Stimulated activated CD8-positive, alpha-beta memory T cell treated with anti-CD3 and anti-CD28 coated beads, Interleukin-12 subunit alpha, Interleukin-12 subunit beta, amount 100 ng/mL, for 1 hour (primary cell): Measurements from ENCODE around the gene CA7.

Experiments
- DNase-seq: peaks from one replicate; pipeline ENCODE4 v3.0.0-alpha.2; 2020; ENCODE audit warnings: low read depth

The CA7 gene

GRCh38 chr16:66898933-66899309 lies 54.7 kb downstream of the CA7 start:
- no peak for DNase-seq

DNA sequence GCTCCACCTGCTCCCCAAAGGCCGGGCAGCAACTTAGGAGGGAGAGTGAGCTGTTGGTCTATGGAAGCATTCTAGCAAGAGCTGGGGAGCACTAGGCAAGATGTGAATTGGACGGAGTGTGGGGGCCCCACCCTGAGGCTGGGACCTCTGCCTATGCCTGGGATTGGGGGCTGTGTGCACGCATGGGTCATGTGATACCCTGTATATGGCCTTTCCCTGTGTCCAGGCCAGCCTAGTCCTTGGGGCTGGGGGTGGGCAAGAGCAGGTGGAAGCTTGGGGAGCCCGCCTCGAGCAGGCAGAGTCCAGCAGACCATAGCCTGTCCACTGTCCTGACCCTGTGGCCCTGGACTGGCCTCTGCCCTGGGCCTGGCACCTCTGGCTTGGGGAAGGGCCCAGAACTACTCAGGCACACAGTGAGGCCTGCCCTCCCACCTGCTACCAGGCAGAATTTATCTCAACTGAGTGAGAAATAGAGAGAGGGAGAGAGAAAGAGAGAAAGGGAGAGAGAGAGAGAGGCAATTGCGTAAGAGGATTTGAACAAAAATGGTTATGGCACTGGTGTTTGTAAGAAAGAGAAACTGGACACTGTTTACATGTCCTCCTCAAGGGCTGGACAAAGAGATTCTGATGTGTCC lies 55.2 kb downstream of the CA7 start:
- no peak for DNase-seq

DNA sequence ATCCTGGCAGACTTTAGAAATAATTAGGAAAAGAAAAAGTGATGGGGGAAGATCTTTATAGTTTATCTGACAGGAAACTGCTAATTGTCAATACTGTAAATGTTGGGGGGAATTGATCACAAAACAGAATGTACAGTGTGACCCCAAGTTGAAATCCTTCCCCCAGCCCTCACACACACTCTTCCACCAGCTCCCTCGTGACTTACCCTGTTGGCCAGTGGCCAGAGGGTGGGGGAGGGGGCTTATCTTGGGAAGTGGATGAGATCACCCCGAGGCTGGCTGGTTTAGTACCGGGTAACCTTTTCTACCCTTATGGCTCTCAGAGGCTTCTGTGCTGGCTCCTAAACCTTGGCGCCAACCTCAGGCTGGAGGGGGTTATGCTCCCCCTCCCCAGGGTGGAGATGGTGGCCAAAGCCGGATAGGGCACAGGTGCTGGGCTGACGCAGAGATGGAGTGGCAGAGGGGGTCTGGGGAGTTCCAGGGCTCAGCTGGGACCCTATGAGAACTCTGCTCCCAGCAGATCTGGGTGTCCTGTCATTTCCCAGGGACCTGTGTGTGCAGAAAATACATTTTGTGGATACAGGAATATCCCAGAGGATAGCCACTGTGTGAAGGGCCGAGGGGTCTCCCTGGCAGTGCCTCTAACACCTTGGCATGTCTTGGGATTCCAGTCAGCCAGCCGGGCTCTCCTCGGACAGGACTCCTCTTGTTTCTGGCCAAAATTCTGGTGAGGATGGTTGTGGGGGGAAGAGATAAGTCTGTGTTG lies 55.9 kb downstream of the CA7 start:
- DNase-seq = no peak

GRCh38 chr16:66900721-66901441 lies 56.7 kb downstream of the CA7 start:
- no peak for DNase-seq

DNA sequence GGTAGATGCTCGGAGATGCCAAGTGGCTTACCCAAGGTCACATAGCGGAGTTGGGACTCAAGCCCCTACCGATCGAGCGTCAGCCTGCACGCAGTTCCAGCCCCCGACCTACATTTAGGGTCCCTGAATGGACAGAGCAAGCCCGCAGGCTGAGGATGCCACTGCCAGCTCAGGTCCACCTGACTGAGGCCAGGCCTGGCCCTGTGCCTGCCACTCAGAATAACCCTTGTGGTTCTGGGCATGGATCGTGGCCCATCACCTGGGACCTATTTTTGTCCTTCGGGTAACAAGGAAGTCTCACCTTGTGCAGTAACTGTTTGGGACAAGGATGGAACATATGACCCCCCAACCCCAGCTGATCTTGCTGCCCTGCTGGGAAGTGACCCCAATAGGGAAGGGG lies 57.4 kb downstream of the CA7 start:
- no peak for DNase-seq

DNA sequence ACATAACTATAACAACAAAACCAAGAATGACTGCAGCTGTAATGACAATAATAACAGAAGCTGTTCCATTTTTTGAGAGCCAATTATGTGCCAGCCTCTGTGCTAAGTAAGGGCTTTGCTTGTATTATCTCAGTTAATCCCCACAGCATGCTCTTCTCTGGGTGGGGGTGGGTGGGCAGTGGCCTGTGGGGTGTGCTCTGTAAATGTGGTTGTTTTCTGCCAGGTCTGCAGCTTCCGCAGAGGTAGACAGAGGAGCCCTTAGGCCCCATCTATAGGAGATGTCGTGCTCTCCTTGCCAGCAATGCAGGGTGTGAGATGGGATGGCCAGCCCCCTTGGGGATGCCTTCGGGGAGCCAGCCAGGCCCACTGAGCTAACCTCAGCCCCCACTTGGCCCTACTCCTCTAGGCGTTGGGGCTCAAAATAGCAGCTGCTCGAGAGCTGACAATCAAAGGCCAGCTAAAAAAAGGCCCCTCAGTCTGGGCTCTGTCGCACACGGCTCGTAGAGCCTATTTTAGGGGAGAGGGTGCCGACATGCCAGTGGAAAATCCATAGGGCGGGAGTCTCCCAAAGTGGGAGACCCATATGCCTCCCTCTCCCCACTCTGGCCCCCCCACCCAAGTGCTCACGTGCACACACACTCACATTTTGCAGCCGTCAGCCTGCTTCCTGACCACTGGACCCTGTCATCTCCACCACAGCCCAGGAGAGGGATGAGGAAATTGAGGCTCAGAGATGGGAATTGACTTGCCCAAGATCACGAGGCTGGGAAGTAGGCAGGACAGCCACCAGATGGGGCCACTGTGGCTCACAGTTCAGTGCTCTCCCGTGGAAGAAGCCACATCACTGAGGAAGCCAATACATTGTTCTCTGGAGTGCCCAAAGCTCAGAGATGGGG lies 58.7 kb downstream of the CA7 start:
- no peak for DNase-seq
